Tibial nerve (tissue), 3 donors: ENCODE data around the gene LGALS9.

Experiments used
- POLR2A ChIP-seq, 2 donors: fragments of 450-650 bp; IDR thresholded peaks; one replicate each; pipeline ENCODE4 v1.6.1; 2017; ENCODE audit warnings: antibody characterized with exemption in 2 of 2, mild to moderate bottlenecking in 2 of 2, moderate library complexity in 2 of 2
- TF ChIP-seq, protein P1 (sequence below), 5 experiments: fragments of 200-600 bp in 3 of 5; fragments of 450-650 bp in 2 of 5; sonication (generic) in 3 of 5; IDR thresholded peaks; one replicate each; pipeline ENCODE4 v1.5.1; 2016 to 2019; ENCODE audit warnings: antibody characterized with exemption in 5 of 5, mild to moderate bottlenecking in 3 of 5, moderate library complexity in 2 of 5

DNA sequence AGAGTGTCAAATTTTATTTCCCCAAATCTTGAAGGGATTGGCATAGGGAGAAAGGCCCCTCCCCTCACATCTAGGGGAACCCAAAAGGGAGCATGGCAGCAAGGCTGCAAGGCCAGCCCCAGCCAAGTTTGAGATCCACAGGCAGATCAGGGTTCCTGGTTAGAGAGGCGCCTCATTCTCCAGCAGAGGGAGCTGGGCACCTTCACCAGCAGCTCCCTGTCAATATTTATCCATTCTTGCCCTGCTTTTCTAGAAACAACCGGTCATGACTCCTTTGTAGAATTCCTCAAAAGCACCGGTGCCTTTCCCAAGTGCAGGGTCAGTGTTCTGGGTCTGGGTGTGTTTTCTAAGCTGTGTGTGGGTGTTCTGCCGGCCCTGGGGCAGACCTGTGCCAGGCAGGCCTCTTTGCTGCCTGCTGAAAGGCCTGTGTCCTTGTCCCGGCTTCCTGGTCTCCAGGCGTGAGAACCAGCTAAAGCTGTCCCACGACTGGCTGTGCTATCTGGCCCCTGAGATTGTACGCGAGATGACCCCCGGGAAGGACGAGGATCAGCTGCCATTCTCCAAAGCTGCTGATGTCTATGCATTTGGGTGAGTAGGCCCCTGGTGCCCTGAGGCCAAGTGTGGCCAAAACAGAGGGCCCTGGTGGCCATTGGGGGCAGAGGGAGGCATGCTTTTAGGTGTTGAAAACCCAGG lies 21.2 kb upstream of the LGALS9 start:
- TF ChIP-seq, protein P1, sequence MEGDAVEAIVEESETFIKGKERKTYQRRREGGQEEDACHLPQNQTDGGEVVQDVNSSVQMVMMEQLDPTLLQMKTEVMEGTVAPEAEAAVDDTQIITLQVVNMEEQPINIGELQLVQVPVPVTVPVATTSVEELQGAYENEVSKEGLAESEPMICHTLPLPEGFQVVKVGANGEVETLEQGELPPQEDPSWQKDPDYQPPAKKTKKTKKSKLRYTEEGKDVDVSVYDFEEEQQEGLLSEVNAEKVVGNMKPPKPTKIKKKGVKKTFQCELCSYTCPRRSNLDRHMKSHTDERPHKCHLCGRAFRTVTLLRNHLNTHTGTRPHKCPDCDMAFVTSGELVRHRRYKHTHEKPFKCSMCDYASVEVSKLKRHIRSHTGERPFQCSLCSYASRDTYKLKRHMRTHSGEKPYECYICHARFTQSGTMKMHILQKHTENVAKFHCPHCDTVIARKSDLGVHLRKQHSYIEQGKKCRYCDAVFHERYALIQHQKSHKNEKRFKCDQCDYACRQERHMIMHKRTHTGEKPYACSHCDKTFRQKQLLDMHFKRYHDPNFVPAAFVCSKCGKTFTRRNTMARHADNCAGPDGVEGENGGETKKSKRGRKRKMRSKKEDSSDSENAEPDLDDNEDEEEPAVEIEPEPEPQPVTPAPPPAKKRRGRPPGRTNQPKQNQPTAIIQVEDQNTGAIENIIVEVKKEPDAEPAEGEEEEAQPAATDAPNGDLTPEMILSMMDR (IDR thresholded peaks at IDR 0.05): peak; percentile 21 to 60 (median 32)
- TF ChIP-seq POLR2A (IDR thresholded peaks at IDR 0.05): no peak
